Panc1 (cell line): ENCODE results near the gene ITPR2. TPM values are rescaled to one million over a fixed set of nuclear protein-coding genes. Genes with fewer than 3 reads are reported as not detected.

Experiments
- ATAC-seq: fragments of 200-7000 bp; cut with Tn5 transposase; 2 replicates; pipeline ENCODE4 v1.9.1; 2020; ENCODE audit warnings: mild to moderate bottlenecking, moderate library complexity
- BruUV-seq: library from RNA; stranded (reverse); fragments of 400-500 nt; replicated peaks from 2 replicates; lab custom pipeline; 2021; lab: Mats Ljungman, UMichigan
- CTCF ChIA-PET: fragments of 300-600 bp; sonication (Branson Sonifier 250); formaldehyde crosslinking; loops from one replicate; lab custom pipeline; 2022; ENCODE audit warnings: antibody characterized with exemption; lab: Charles Lee
- POLR2A ChIA-PET: fragments of 300-600 bp; sonication (Branson Sonifier 250); formaldehyde crosslinking; loops from one replicate; lab custom pipeline; 2022; ENCODE audit warnings: antibody characterized with exemption; lab: Charles Lee
- DNase-seq: peaks from one replicate; pipeline ENCODE4 v3.0.0-alpha.2; 2010; ENCODE audit warnings: low read depth, low spot score
- H3K27ac ChIP-seq: 2 replicates; pipeline ENCODE4 v1.5.1; 2011; ENCODE audit warnings: mild to moderate bottlenecking, low read length, inconsistent platforms
- H3K27me3 ChIP-seq: fragments of 200-500 bp; sonication (Bioruptor generic); 2 replicates; pipeline ENCODE4 v1.6.0; 2014; ENCODE audit warnings: low read length, inconsistent platforms; ENCODE audit not compliant: control insufficient read depth, insufficient read depth
- H3K36me3 ChIP-seq: fragments of 200-500 bp; sonication (Bioruptor generic); 2 replicates; pipeline ENCODE4 v1.5.1; 2014; ENCODE audit warnings: inconsistent platforms, mild to moderate bottlenecking, low read length, moderate library complexity; ENCODE audit not compliant: control insufficient read depth, insufficient read depth
- H3K4me1 ChIP-seq: 2 replicates; pipeline ENCODE4 v1.5.1; 2011; ENCODE audit warnings: inconsistent platforms, mild to moderate bottlenecking, low read length, moderate library complexity; ENCODE audit not compliant: control insufficient read depth, insufficient read depth
- H3K4me3 ChIP-seq, 2 experiments: 2 replicates each; pipeline ENCODE4 v1.5.1; 2011 to 2012; ENCODE audit warnings: low read depth in 2 of 2, low read length in 2 of 2, mild to moderate bottlenecking in 2 of 2, inconsistent platforms in 1 of 2, moderate library complexity in 1 of 2
- H3K9me3 ChIP-seq: fragments of 200-500 bp; sonication (Bioruptor generic); 2 replicates; pipeline ENCODE4 v1.5.1; 2014; ENCODE audit warnings: low read depth, mild to moderate bottlenecking, inconsistent platforms, low read length, moderate library complexity; ENCODE audit not compliant: control insufficient read depth, insufficient read depth
- CTCF ChIP-seq: fragments of 450-650 bp; IDR thresholded peaks from 2 replicates; pipeline ENCODE4 v1.5.1; 2017; ENCODE audit warnings: mild to moderate bottlenecking
- POLR2AphosphoS5 ChIP-seq: IDR thresholded peaks from 2 replicates; pipeline ENCODE4 v1.6.1; 2012; ENCODE audit warnings: mild to moderate bottlenecking, low read depth, low read length, moderate library complexity
- REST ChIP-seq, 2 experiments: IDR thresholded peaks; 2 replicates each; pipeline ENCODE4 v1.6.1; 2011 to 2012; ENCODE audit warnings: low read depth in 2 of 2, control low read depth in 1 of 2, low read length in 1 of 2, mild to moderate bottlenecking in 1 of 2, moderate library complexity in 1 of 2; ENCODE audit not compliant: insufficient read depth in 1 of 2
- SIN3A ChIP-seq: IDR thresholded peaks from 2 replicates; pipeline ENCODE4 v1.6.1; 2012; ENCODE audit warnings: low read depth, mild to moderate bottlenecking, low read length, moderate library complexity, borderline replicate concordance; ENCODE audit not compliant: insufficient read depth
- TCF7L2 ChIP-seq: IDR thresholded peaks from 2 replicates; pipeline ENCODE4 v1.6.1; 2011; ENCODE audit warnings: mild to moderate bottlenecking, low read depth, low read length, inconsistent platforms
- in situ Hi-C: cut with HindIII; loops from 2 replicates; pipeline ENCODE4 v1.10.0; 2016; ENCODE audit warnings: low sequenced_read_pairs, low pct_unique_long_range_greater_than_20kb
- intact Hi-C: fragments of 100-400 bp; cut with micrococcal nuclease; formaldehyde crosslinking; loops from one replicate; pipeline ENCODE4 v1.10.0; 2022; ENCODE audit not compliant: unreplicated experiment
- total RNA-seq: library from RNA; stranded (reverse); gene quantifications from one replicate; pipeline ENCODE4 v1.2.1, GENCODE V29; 2021; ENCODE audit not compliant: unreplicated experiment

The ITPR2 gene
- total RNA-seq, 1 experiment from 2014 or later, result 41.8 TPM

- POLR2A ChIA-PET, result no interaction called here
Measured at GRCh38 chr12:26741584-26742227, 91.3 kb downstream of the ITPR2 start.

GRCh38 chr12:26740991-26741390 is 92.0 kb downstream of the ITPR2 start:
- TF ChIP-seq REST (IDR thresholded peaks at IDR 0.05; ENCODE audit: insufficient read depth in 1 of 2, low read depth in 2 of 2, low read length in 1 of 2) (no peak), SIN3A (no peak), TCF7L2 (no peak), POLR2AphosphoS5 (no peak), CTCF (no peak)
- Histone ChIP-seq H3K27me3 (no peaks in the 10 kb centered on the region), H3K9me3 (peaks cover 13% of the 10 kb centered on the region), H3K27ac (no peak overlapping the region), H3K36me3 (no peaks in the 10 kb centered on the region), H3K4me1 (no peaks in the 10 kb centered on the region), H3K4me3 (no peak overlapping the region)
- POLR2A ChIA-PET, result no interaction called here
- ATAC-seq (no peak), DNase-seq (no peak)
- no TSS peak for BruUV-seq
- CTCF ChIA-PET, result no interaction called here
- in situ Hi-C loops (no loop called here), intact Hi-C loops (no loop called here)

More at GRCh38 chr12:26741584-26742227, 91.3 kb downstream of the ITPR2 start:
- intact Hi-C loops, result no loop called here
- no peaks in the 10 kb centered on the region for H3K36me3 ChIP-seq
- no peak overlapping the region for H3K27ac ChIP-seq
- no peak overlapping the region for H3K4me3 ChIP-seq
- H3K9me3 ChIP-seq, result peaks cover 13% of the 10 kb centered on the region
- DNase-seq, result no peak
- no peak for TF ChIP-seq CTCF
- no peak for TF ChIP-seq SIN3A
- TF ChIP-seq TCF7L2, result no peak
- TF ChIP-seq POLR2AphosphoS5, result no peak
- no peak for TF ChIP-seq REST (IDR thresholded peaks at IDR 0.05; ENCODE audit: insufficient read depth in 1 of 2, low read depth in 2 of 2, low read length in 1 of 2)
- CTCF ChIA-PET, result no interaction called here
- in situ Hi-C loops, result no loop called here
- H3K27me3 ChIP-seq, result no peaks in the 10 kb centered on the region
- no TSS peak for BruUV-seq
- ATAC-seq, result no peak
- H3K4me1 ChIP-seq, result peaks cover 3% of the 10 kb centered on the region; the same call in 1 of the 2 replicates
